Rectal smooth muscle tissue (tissue), 1 donor: ENCODE measurements around the gene WDR18.
A peak's percentile ranks its signal among the peaks of the same experiment; 100 is the strongest.

ENCODE experiments used
- H3K27ac ChIP-seq: one replicate; pipeline ENCODE4 v1.7.0; 2013; ENCODE audit warnings: low read depth, low read length, inconsistent platforms
- H3K27me3 ChIP-seq: one replicate; pipeline ENCODE4 v1.7.0; 2013; ENCODE audit warnings: low read length; ENCODE audit not compliant: control insufficient read depth, insufficient read depth
- H3K36me3 ChIP-seq: one replicate; pipeline ENCODE4 v1.7.0; 2013; ENCODE audit warnings: low read length; ENCODE audit not compliant: control insufficient read depth, insufficient read depth
- H3K4me1 ChIP-seq: one replicate; pipeline ENCODE4 v1.7.0; 2013; ENCODE audit warnings: low read length; ENCODE audit not compliant: control insufficient read depth, insufficient read depth
- H3K4me3 ChIP-seq: one replicate; pipeline ENCODE4 v1.7.0; 2013; ENCODE audit warnings: low read length
- H3K9ac ChIP-seq: one replicate; pipeline ENCODE4 v1.7.0; 2013; ENCODE audit warnings: low read length

Gene WDR18

GRCh38 chr19:980133-980998, 3.8 kb upstream of the WDR18 start:
- Histone ChIP-seq H3K4me3 (no peak overlapping the region), H3K36me3 (no peaks in the 10 kb centered on the region), H3K27ac (no peak overlapping the region), H3K4me1 (peaks cover 3% of the 10 kb centered on the region), H3K27me3 (no peaks in the 10 kb centered on the region), H3K9ac (no peak overlapping the region)

GRCh38 chr19:982567-983170, 1.5 kb upstream of the WDR18 start:
- Histone ChIP-seq H3K4me1 (peaks cover 3% of the 10 kb centered on the region), H3K9ac (no peak overlapping the region)

GRCh38 chr19:986083-986482, 1.9 kb downstream of the WDR18 start:
- Histone ChIP-seq H3K27me3 (no peaks in the 10 kb centered on the region), H3K36me3 (peaks cover 3% of the 10 kb centered on the region), H3K4me3 (no peak overlapping the region), H3K4me1 (peaks cover 3% of the 10 kb centered on the region), H3K9ac (no peak overlapping the region), H3K27ac (no peak overlapping the region)

More at GRCh38 chr19:982567-983170, 1.5 kb upstream of the WDR18 start:
- Histone ChIP-seq H3K4me3 (peak overlapping the region; percentile 46), H3K27ac (no peak overlapping the region), H3K27me3 (no peaks in the 10 kb centered on the region), H3K36me3 (no peaks in the 10 kb centered on the region)

- Histone ChIP-seq H3K27ac (no peak overlapping the region), H3K36me3 (peaks cover 3% of the 10 kb centered on the region), H3K4me3 (no peak overlapping the region), H3K9ac (no peak overlapping the region), H3K4me1 (peaks cover 3% of the 10 kb centered on the region), H3K27me3 (no peaks in the 10 kb centered on the region)
These were observed 3.9 kb downstream of the WDR18 start for GRCh38 chr19:988081-988480.

GRCh38 chr19:988510-988909, 4.4 kb downstream of the WDR18 start:
- H3K4me3 ChIP-seq = no peak overlapping the region
- H3K27me3 ChIP-seq = no peaks in the 10 kb centered on the region
- no peak overlapping the region for H3K27ac ChIP-seq
- H3K4me1 ChIP-seq = peaks cover 3% of the 10 kb centered on the region
- H3K36me3 ChIP-seq = peaks cover 3% of the 10 kb centered on the region
- H3K9ac ChIP-seq = no peak overlapping the region

- H3K4me3 ChIP-seq = no peak overlapping the region
- H3K4me1 ChIP-seq = peaks cover 3% of the 10 kb centered on the region
- no peak overlapping the region for H3K9ac ChIP-seq
- H3K36me3 ChIP-seq = peaks cover 3% of the 10 kb centered on the region
- no peaks in the 10 kb centered on the region for H3K27me3 ChIP-seq
- H3K27ac ChIP-seq = no peak overlapping the region
These were observed 5.4 kb downstream of the WDR18 start for GRCh38 chr19:989381-990081.

- Histone ChIP-seq H3K4me3 (no peak overlapping the region), H3K27me3 (no peaks in the 10 kb centered on the region), H3K4me1 (no peaks in the 10 kb centered on the region), H3K36me3 (peaks cover 3% of the 10 kb centered on the region), H3K27ac (no peak overlapping the region), H3K9ac (no peak overlapping the region)
These were observed 6.0 kb downstream of the WDR18 start for GRCh38 chr19:990119-990571.

- Histone ChIP-seq H3K27me3 (peaks cover 4% of the 10 kb centered on the region), H3K9ac (no peak overlapping the region), H3K4me1 (no peaks in the 10 kb centered on the region), H3K36me3 (peaks cover 3% of the 10 kb centered on the region), H3K4me3 (no peak overlapping the region), H3K27ac (no peak overlapping the region)
These were observed 6.6 kb downstream of the WDR18 start for GRCh38 chr19:990746-991145.

- Histone ChIP-seq H3K9ac (no peak overlapping the region), H3K27ac (no peak overlapping the region), H3K4me1 (peaks cover 3% of the 10 kb centered on the region), H3K27me3 (peaks cover 10% of the 10 kb centered on the region), H3K36me3 (peaks cover 3% of the 10 kb centered on the region), H3K4me3 (no peak overlapping the region)
These were observed 7.2 kb downstream of the WDR18 start for GRCh38 chr19:991174-991931.

- H3K36me3 ChIP-seq = peaks cover 3% of the 10 kb centered on the region
- H3K27ac ChIP-seq = no peak overlapping the region
- peaks cover 4% of the 10 kb centered on the region for H3K4me1 ChIP-seq
- no peak overlapping the region for H3K9ac ChIP-seq
- no peak overlapping the region for H3K4me3 ChIP-seq
- H3K27me3 ChIP-seq = peaks cover 13% of the 10 kb centered on the region
These were observed 8.0 kb downstream of the WDR18 start for GRCh38 chr19:991932-992669.

GRCh38 chr19:992670-993055, 8.5 kb downstream of the WDR18 start:
- no peak overlapping the region for H3K27ac ChIP-seq
- H3K27me3 ChIP-seq = peaks cover 18% of the 10 kb centered on the region
- no peak overlapping the region for H3K4me3 ChIP-seq
- peaks cover 4% of the 10 kb centered on the region for H3K4me1 ChIP-seq
- peaks cover 3% of the 10 kb centered on the region for H3K36me3 ChIP-seq
- no peak overlapping the region for H3K9ac ChIP-seq
